Heart right ventricle (tissue), 16 donors: Measurements from ENCODE around the gene UBE2G2. TPM values are rescaled to one million over a fixed set of nuclear protein-coding genes. Genes with fewer than 3 reads are reported as not detected.

Source experiments
- ATAC-seq, 8 donors: fragments of 200-7000 bp; cut with Tn5 transposase; one replicate each; pipeline ENCODE4 v1.9.1; 2020; ENCODE audit warnings: mild to moderate bottlenecking in 8 of 8, moderate library complexity in 8 of 8, moderate number of reproducible peaks in 1 of 8
- DNase-seq, 2 donors: peaks; one replicate each; pipeline ENCODE4 v3.0.0-alpha.2; 2020
- H3K27ac ChIP-seq, 10 donors: fragments of 200-600 bp; sonication (generic) in 2 of 10; one replicate each; pipeline versions ENCODE4 v1.5.0 to v1.8.0; 2020 to 2022; ENCODE audit warnings: mild to moderate bottlenecking in 3 of 10
- H3K27me3 ChIP-seq, 7 donors: fragments of 200-600 bp; one replicate each; pipeline ENCODE4 v1.8.0; 2021 to 2022; ENCODE audit warnings: mild to moderate bottlenecking in 2 of 7
- H3K36me3 ChIP-seq, 9 donors: fragments of 200-600 bp; sonication (generic) in 1 of 9; one replicate each; pipeline versions ENCODE4 v1.5.0 to v1.8.0; 2020 to 2022; ENCODE audit warnings: mild to moderate bottlenecking in 2 of 9
- H3K4me1 ChIP-seq, 9 donors: fragments of 200-600 bp; sonication (generic) in 1 of 9; one replicate each; pipeline versions ENCODE4 v1.5.0 to v1.8.0; 2020 to 2022; ENCODE audit warnings: mild to moderate bottlenecking in 4 of 9
- H3K4me3 ChIP-seq, 10 donors: fragments of 200-600 bp; sonication (generic) in 2 of 10; one replicate each; pipeline versions ENCODE4 v1.5.0 to v1.8.0; 2020 to 2022; ENCODE audit warnings: mild to moderate bottlenecking in 7 of 10, moderate library complexity in 2 of 10
- H3K9me3 ChIP-seq, 11 donors: fragments of 200-600 bp in 10 of 11; sonication (generic) in 2 of 11; one replicate each; pipeline versions ENCODE4 v1.5.0 to v1.8.0; 2013 to 2022; ENCODE audit warnings: mild to moderate bottlenecking in 2 of 11, control low read depth in 1 of 11, moderate library complexity in 1 of 11
- CTCF ChIP-seq, 9 donors: fragments of 200-600 bp; sonication (generic) in 2 of 9; IDR thresholded peaks; one replicate each; pipeline versions ENCODE4 v1.5.0 to v1.8.0; 2021 to 2022; ENCODE audit warnings: antibody characterized with exemption in 9 of 9, mild to moderate bottlenecking in 5 of 9, moderate library complexity in 1 of 9
- WGBS, 2 donors: extraction: QIAGEN DNeasy Blood & Tissue Kit; methylation state at CpG; one replicate each; pipeline ENCODE4 v1.1.7; 2013; ENCODE audit warnings: inconsistent platforms in 1 of 2; 5-methylcytosine and 5-hydroxymethylcytosine counted together
- intact Hi-C, 10 donors: fragments of 100-400 bp; cut with DNase I; formaldehyde crosslinking; loops; one replicate each; pipeline versions ENCODE4 v1.11.1 to v1.14.2; 2022
- polyA plus RNA-seq, 2 donors: library from polyadenylated mRNA; stranded (reverse); fragments of 200-250 nt; gene quantifications; one replicate each; pipeline ENCODE4 v1.2.3, GENCODE V29; 2013
- total RNA-seq, 10 donors: library from RNA; stranded (reverse); fragmentation: NEBNext Ultra II Directional in 3 of 10; extraction: Animal tissue kit (Norgen Biotek cat#: 25700) in 3 of 10; gene quantifications; one replicate each; pipeline versions ENCODE4 v1.2.1 to v1.2.4, GENCODE V29; 2021 to 2023
- donor health status: Arrhythmogenic right ventricular cardiomyopathy.
- donor health status: ischemic (EF 13 %, LVEDD 7.1; RV severe dilation, severe dysfunction).
- donor health status: healthy with polysubstance abuse.
- donor health status: DM: no; HTN: yes; CAD: no.
- donor health status: DM: no; HTN: no; CAD: no.
- donor health status: ischemic (EF 25% LVEDD 6.9; RV normal size, moderate dysfunction).
- donor health status: ischemic (EF 25% LVEDD 5.7; RV mildly dilated, moderate dysfunction).
- donor health status: healthy.
- donor health status: DM: yes; HTN: yes; CAD: no.
- donor health status: Ischemic cardiomyopathy.
- donor health status: ischemic (EF 35%, LVEDD 5.7; RV mildly dilated, moderate dysfunction).
- donor health status: nonischemic (EF 11% LVEDD 7.7; RV severe dilation, severe dysfunction).
- donor health status: DM: yes; HTN: yes; CAD: no.
- donor health status: PGD.
- donor health status: ischemic (EF 29% LVEDD 5.4; RV normal size, mild dysfunction).
- donor health status: nonischemic (EF 23%, LVEDD 6.1; RV moderate dilation, normal function).

UBE2G2 gene
- total and polyA plus RNA-seq, 12 donors: 39.6 to 89.5 (median 63.2) TPM

- intact Hi-C loops: no loop called here
- peak overlapping the region in 1 of 10 donors; percentile 20 for H3K27ac ChIP-seq
- peaks cover 0 to 11% (median 2%) of the 10 kb centered on the region in 7 donors for H3K27me3 ChIP-seq
- H3K9me3 ChIP-seq: peaks cover 0 to 23% (median 6%) of the 10 kb centered on the region in 11 donors
- peaks cover 0 to 7% (median 3%) of the 10 kb centered on the region in 9 donors for H3K4me1 ChIP-seq
- WGBS, 2 donors: 45 to 46% methylated on average over 5 of the region's 5 CpGs
- TF ChIP-seq CTCF (IDR thresholded peaks at IDR 0.05): peak in 1 of 9 donors; percentile 3
- ATAC-seq (peak in 3 of 8 donors; percentile 25 to 64 (median 28)), DNase-seq (no peak)
- no peaks in the 10 kb centered on the region for H3K36me3 ChIP-seq
- H3K4me3 ChIP-seq: no peak overlapping the region
Observed at GRCh38 chr21:44755227-44755626, 46.4 kb downstream of the UBE2G2 start.

- ATAC-seq (no peak), DNase-seq (no peak)
- no peak overlapping the region for H3K27ac ChIP-seq
- H3K4me1 ChIP-seq: peaks cover 0 to 7% (median 3%) of the 10 kb centered on the region in 9 donors
- H3K4me3 ChIP-seq: no peak overlapping the region
- no peaks in the 10 kb centered on the region for H3K36me3 ChIP-seq
- intact Hi-C loops: no loop called here
- WGBS, 2 donors: 86 to 88% methylated on average over 19 of the region's 19 CpGs
- peaks cover 0 to 23% (median 6%) of the 10 kb centered on the region in 11 donors for H3K9me3 ChIP-seq
- H3K27me3 ChIP-seq: peaks cover 0 to 29% (median 21%) of the 10 kb centered on the region in 7 donors
- no peak for TF ChIP-seq CTCF (IDR thresholded peaks at IDR 0.05)
Observed at GRCh38 chr21:44753357-44753756, 48.3 kb downstream of the UBE2G2 start.

- no peak for TF ChIP-seq CTCF (IDR thresholded peaks at IDR 0.05)
Observed at GRCh38 chr21:44752671-44753235, 48.9 kb downstream of the UBE2G2 start.

GRCh38 chr21:44751799-44752636, 49.6 kb downstream of the UBE2G2 start:
- intact Hi-C loops: no loop called here
- Histone ChIP-seq H3K36me3 (no peaks in the 10 kb centered on the region), H3K27ac (no peak overlapping the region), H3K9me3 (peaks cover 0 to 23% (median 6%) of the 10 kb centered on the region in 11 donors), H3K27me3 (peaks cover 0 to 30% (median 25%) of the 10 kb centered on the region in 7 donors), H3K4me3 (no peak overlapping the region), H3K4me1 (peaks cover 0 to 7% (median 3%) of the 10 kb centered on the region in 9 donors)
- ATAC-seq (no peak), DNase-seq (no peak)
- TF ChIP-seq CTCF (IDR thresholded peaks at IDR 0.05): no peak
- 82 to 89% methylated on average over 34 of the region's 34 CpGs for WGBS, 2 donors

More at GRCh38 chr21:44752671-44753235, 48.9 kb downstream of the UBE2G2 start:
- Histone ChIP-seq H3K27ac (no peak overlapping the region), H3K36me3 (no peaks in the 10 kb centered on the region), H3K9me3 (peaks cover 0 to 23% (median 6%) of the 10 kb centered on the region in 11 donors), H3K4me1 (peaks cover 0 to 7% (median 3%) of the 10 kb centered on the region in 9 donors), H3K4me3 (no peak overlapping the region), H3K27me3 (peaks cover 0 to 30% (median 25%) of the 10 kb centered on the region in 7 donors)
- WGBS, 2 donors: 71 to 73% methylated on average over 11 of the region's 11 CpGs
- peak in 1 of 8 donors; percentile 19 for ATAC-seq
- intact Hi-C loops: no loop called here
- DNase-seq: no peak
